Adrenal gland (tissue), 5 donors: ENCODE results near the gene RCOR1.

Source experiments
- POLR2A ChIP-seq, 2 donors: fragments of 450-650 bp; IDR thresholded peaks; one replicate each; pipeline ENCODE4 v1.6.1; 2017; ENCODE audit warnings: antibody characterized with exemption in 2 of 2, mild to moderate bottlenecking in 2 of 2, moderate library complexity in 1 of 2
- TF ChIP-seq, protein P1 (sequence below), 6 experiments: fragments of 450-650 bp in 4 of 6; fragments of 200-600 bp in 2 of 6; sonication (generic) in 1 of 6; IDR thresholded peaks; 1 replicate in 5 of 6; 2 replicates in 1 of 6; pipeline versions ENCODE4 v1.5.1 to v1.8.0; 2016 to 2021; ENCODE audit warnings: antibody characterized with exemption in 6 of 6, mild to moderate bottlenecking in 2 of 6, moderate library complexity in 1 of 6
- donor health status: DM: no; HTN: no; CAD: no.

DNA sequence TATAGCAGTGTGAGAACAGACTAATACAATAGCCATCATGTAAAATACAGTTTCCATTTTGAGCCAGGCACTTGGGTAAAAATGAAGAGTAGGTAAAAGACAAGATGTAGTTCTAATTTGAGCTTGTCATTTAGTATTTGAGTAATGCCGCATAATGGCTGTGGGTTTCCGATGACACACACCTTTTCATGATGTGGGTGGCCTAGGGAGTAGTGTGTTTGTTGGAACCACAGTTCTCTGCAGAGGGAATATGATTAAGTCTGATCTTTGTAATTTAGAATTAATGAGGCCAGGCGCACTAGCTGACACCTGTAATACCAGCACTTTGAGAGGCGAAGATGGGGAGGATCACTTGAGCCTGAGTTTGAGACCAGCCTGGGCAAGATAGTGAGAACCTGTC is 61.8 kb downstream of the RCOR1 start:
- TF ChIP-seq, protein P1, sequence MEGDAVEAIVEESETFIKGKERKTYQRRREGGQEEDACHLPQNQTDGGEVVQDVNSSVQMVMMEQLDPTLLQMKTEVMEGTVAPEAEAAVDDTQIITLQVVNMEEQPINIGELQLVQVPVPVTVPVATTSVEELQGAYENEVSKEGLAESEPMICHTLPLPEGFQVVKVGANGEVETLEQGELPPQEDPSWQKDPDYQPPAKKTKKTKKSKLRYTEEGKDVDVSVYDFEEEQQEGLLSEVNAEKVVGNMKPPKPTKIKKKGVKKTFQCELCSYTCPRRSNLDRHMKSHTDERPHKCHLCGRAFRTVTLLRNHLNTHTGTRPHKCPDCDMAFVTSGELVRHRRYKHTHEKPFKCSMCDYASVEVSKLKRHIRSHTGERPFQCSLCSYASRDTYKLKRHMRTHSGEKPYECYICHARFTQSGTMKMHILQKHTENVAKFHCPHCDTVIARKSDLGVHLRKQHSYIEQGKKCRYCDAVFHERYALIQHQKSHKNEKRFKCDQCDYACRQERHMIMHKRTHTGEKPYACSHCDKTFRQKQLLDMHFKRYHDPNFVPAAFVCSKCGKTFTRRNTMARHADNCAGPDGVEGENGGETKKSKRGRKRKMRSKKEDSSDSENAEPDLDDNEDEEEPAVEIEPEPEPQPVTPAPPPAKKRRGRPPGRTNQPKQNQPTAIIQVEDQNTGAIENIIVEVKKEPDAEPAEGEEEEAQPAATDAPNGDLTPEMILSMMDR (IDR thresholded peaks at IDR 0.05) = no peak
- TF ChIP-seq POLR2A (IDR thresholded peaks at IDR 0.05) = no peak
